HG03571 (cell line): Measurements from ENCODE around the gene INTS6L.
"Not testable (repeated sequence)": the region's sequence is repeated elsewhere in the genome, so short reads cannot be mapped to it uniquely, and the experiment has no call there.

Source experiments
- ATAC-seq: cut with Tn5 transposase; IDR thresholded peaks from one replicate; pipeline ENCODE4 v1.9.1; 2021; ENCODE audit not compliant: unreplicated experiment

The INTS6L gene

DNA sequence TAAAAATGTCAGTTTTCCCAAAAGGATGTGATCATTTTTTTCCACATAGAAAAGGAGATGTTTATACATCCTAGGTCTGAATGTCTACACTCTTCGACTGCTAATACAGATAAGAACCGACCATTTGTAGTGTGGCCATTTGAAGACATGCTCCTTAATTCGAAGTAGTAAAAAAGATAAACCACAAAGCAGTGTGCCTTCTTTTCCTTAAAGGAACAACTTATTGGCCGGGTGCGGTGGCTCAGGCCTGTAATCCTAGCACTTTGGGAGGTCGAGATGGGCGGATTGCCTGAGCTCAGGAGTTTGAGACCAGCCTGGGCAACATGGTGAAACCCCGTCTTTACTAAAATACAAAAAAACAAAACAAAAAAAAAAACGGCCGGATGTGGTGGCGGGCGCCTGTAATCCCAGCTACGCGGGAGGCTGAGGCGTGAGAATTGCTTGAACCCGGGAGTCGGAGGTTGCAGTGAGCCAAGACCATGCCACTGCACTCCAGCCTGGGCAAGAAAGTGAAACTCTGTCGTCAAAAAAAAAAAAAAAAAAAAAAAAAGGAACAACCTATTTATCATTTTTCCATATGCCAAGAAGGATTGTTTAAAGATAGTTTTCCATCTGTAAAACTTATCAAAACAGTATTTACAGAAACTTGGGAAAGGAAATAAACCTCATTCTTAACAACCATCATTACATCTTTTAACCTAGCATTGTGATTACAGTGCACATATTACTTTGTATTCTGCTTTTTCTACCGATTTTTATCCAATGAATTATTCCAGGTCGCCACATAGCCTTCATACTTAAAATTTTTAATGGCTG, 2.6 kb downstream of the INTS6L start:
- no peak for ATAC-seq

DNA sequence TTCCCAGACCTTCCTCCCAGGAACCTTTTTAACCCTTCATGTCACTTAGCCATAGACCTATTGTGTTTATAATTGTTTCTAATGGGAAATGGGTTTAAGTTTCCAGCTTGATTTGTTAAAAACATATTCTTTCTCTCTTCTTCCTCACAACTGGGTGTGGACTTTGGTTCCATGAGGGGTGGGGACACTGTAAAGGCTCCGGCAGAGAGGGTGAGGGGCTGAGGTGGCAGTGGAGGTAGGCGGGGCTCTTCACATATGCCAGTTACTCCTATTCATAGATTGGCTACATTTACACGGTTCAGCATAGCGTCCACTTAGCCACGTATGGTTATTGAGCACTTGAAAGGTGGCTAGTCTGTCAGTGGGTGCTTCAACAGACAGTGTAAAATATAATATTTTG, 7.8 kb downstream of the INTS6L start:
- no peak for ATAC-seq

- no peak for ATAC-seq
Measured at GRCh38 chrX:135528756-135529155, 8.3 kb downstream of the INTS6L start.

DNA sequence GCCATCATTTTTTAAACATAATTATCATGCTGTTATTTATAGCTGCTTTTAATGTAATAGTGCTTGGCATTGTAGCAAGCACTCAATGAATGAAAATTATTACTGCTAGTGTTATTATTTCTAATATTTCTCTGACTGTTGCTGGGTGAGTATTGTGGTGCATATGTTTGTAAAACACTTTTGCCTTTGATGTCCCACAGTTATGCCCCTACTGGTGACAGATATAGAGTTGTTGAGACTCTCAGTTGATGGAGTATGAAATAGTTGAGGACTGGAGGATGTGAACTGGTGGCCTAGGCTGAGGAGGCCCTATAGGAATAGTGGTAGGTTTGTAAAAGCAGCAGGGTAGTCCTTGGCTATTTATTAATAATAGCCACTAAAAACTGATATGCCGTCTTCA, 9.6 kb downstream of the INTS6L start:
- ATAC-seq: no peak

- ATAC-seq: no peak
Measured at GRCh38 chrX:135531813-135532212, 11.4 kb downstream of the INTS6L start.

- no peak for ATAC-seq
Measured at GRCh38 chrX:135535077-135535940, 14.8 kb downstream of the INTS6L start.

DNA sequence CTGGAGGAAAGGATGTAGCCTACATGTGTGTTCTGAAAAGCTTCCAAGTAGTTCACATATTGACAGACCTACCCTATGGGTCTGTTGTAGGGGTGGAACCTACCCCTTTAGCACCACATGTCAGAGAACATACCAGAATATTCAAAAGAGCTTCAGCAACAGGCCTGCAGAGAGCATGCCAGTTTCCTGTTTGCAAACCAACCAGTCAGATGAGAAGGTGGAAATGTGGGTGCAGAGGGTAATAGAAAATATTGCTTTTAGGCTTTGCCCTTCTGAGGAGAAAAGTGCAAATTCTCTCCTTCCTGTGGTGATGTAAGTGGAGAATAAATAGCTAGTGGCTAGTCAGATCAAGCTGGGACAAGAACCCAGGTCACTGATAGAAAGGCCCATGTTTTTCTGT, 16.4 kb downstream of the INTS6L start:
- no peak for ATAC-seq

- no peak for ATAC-seq
Measured at GRCh38 chrX:135541351-135541750, 20.9 kb downstream of the INTS6L start.

- no peak for ATAC-seq
Measured at GRCh38 chrX:135543172-135543571, 22.7 kb downstream of the INTS6L start.

GRCh38 chrX:135543924-135544323, 23.5 kb downstream of the INTS6L start:
- ATAC-seq: peak; percentile 40

DNA sequence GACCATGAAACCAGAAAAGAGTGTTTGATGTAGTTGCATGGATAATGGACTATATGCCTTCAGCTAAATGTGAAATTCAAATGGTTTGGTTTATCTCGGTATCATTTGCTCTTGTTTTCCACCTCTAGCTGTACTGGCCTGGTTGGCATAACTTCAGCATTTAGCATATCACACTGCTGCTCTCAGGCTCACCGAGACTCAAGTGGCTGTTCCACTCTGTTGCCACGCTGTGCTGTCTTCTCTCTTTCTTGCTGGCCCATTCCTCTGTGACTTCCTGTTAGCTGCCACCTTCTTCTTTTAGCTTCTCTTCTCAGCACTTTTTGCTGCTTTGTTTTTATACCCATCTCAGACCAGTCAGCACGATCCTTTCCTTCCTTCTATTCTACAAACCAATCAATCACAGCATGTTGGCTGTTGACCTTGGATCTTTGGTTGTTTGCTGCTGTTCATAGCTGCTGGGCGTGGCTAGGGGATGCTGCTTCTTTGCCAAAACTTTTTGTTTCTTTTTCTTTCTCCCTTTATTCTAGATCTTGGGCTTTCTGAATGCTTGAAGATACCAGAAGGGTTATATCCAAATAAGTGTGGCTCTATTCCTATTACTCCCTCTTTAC, 24.0 kb downstream of the INTS6L start:
- ATAC-seq: peak; percentile 68

DNA sequence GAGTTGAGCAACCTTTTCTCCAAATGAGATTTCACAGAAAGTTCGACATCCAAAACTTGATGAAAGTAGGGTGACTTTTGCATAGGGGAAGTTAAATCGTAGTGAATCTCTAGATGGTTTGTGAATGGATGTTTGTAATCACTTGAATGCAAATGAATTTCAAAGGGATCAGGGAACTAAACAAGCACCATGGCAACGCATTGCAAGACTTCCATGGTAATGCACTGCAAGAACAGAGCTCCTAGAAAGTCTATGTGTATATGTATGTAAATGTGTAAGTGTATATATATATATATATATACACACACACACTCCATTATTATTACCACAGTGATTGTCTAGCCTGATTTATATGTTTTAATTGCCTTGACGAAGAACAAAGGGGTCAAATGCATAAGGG, 27.3 kb downstream of the INTS6L start:
- ATAC-seq: no peak

DNA sequence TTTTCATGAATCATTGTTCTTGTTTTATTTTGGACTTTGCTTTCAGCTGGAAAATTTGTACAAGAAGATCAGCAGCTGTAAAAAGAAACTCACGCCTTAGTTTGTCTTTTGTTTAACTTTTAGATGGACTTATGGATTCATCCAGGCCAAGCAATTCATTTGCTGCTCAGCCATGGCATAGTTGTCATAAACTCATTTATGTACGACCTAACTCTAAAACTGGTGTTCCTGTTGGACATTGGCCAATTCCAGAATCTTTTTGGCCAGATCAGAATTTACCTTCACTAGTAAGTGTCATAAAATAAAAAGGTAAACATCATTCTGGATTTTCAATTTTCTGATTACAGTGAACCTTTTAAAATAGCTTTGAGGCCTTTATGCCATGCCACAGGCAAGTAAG, 29.1 kb downstream of the INTS6L start:
- ATAC-seq: no peak

DNA sequence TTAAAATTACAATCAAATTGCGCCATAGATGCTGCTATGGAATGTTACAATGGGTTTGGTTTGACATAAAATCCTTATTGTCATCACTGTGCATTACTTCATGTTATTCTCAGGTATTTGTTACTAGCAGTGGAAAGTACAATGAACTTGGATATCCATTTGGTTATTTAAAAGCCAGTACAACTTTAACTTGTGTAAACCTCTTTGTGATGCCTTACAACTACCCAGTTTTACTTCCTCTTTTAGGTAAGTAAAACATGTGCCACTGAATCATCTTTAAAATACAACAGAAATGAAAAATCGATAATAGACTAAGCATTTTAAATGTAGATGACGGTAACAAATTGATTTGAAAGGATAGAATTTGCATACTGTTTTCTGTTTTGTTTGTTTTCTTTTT, 35.6 kb downstream of the INTS6L start:
- ATAC-seq: peak; percentile 53

DNA sequence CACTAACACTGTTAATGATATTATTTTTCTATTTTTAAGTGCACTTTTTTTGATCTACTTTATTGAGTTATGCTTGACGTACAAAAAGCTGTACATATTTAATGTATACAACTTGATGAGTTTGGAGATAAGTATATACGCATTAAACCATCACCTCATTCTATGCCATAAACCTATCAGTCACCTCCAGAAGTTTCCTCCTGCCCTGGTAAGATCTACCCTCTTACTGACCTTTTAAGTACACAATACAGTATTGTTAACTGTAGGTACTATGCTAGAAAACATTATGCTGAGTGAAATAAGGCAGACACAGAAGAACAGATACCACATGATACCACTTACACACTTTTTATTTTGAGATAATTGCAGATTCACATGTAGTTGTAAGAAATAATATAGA, 36.9 kb downstream of the INTS6L start:
- ATAC-seq: no peak

- no peak for ATAC-seq
Measured at GRCh38 chrX:135572436-135572835, 52.0 kb downstream of the INTS6L start.

DNA sequence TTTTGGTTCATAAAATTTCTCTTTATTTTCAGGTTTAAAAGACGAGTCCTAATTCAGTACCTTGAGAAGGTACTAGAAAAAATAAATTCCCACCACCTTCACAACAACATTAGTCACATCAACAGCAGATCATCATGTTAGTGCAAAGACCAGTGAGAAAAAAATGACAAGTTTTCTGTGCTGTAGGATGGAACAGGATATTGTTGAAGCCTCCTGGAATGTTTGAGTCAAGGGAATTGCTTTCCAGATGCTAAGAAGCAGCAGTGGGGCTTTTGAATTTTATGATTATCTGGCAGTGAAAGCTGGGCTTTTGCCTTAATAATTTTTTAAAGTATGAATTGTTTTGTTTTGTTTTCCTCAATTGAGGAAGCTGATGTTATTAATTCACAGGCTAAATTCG, 61.0 kb downstream of the INTS6L start:
- no peak for ATAC-seq

DNA sequence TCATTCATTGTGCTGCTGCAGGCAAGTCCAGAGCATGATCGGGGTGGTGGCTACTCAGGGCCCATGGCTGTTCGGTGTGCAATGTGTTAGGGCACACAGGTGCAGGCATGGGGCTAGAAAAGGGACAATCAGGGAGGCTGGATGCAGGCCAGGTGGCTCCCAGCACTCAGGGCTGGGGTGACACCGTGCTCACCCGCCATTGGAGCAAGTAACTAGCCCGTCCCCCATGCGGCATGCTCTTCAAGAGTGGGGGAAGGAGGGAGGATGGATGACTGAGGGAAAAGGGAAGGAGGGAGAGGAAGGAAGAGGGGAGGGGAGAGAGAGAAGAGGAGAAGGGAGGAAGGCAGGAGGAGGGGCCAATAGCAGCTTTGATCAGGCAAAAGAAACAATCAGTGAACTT, 64.7 kb downstream of the INTS6L start:
- no peak for ATAC-seq

GRCh38 chrX:135591871-135592270, 71.4 kb downstream of the INTS6L start:
- no peak for ATAC-seq

- ATAC-seq: not testable (repeated sequence)
Measured at GRCh38 chrX:135594049-135594448, 73.6 kb downstream of the INTS6L start.

- not testable (repeated sequence) for ATAC-seq
Measured at GRCh38 chrX:135594453-135594852, 74.0 kb downstream of the INTS6L start.

DNA sequence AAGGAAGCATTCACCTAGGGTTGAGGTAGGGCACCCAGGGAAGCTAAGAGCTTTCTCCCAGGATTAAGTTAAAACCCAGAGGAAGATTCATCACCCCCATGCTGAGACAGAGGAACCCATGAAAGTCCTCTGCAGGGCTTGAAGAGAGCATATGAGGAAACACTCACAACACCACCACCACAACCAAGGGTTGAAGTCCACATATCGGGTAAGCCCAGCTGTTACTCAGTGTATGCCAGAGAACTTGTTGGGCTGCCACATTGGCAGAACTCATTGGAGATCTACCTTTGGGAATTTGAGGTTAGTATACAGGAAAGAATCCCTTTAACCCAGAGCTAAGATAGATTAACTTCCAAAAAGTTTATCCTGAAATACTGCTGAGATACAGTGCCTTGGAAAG, 75.1 kb downstream of the INTS6L start:
- no peak for ATAC-seq
